Ovary (tissue), 3 donors: Measurements from ENCODE around the gene PTPRN2.

ENCODE experiments used
- CTCF ChIP-seq, 3 donors: fragments of 450-650 bp in 2 of 3; fragments of 200-600 bp in 1 of 3; IDR thresholded peaks; one replicate each; pipeline versions ENCODE4 v1.5.1 to v1.8.0; 2016 to 2022; ENCODE audit warnings: antibody characterized with exemption in 3 of 3, mild to moderate bottlenecking in 1 of 3
- EP300 ChIP-seq: sonication (generic); formaldehyde crosslinking; IDR thresholded peaks from one replicate; pipeline ENCODE4 v1.6.1; 2017; ENCODE audit warnings: antibody characterized with exemption
- donor health status: DM: no; HTN: no; CAD: no.

DNA sequence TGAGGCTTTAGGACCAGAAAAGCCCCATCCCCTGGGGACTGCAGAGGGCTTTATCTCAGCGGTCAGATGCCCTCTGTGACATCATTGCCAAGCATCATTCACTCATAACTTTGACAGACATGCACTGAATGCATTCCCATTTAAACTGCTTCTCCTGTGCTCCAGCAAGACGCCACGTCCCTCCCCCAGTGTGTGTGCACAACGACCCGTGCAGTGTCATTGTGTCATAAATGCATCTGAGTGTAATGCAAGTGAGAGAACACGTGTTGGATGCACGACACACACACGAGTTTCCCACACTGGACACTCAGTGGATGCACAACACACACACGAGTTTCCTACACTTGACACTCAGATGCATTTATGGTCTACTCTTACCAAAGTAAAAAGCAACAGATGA is 337.9 kb downstream of the PTPRN2 start:
- TF ChIP-seq CTCF (IDR thresholded peaks at IDR 0.05): no peak
- no peak for TF ChIP-seq EP300
